Tibial artery (tissue), 4 donors: Measurements from ENCODE around the gene BTD.
"Not testable (repeated sequence)": the region's sequence is repeated elsewhere in the genome, so short reads cannot be mapped to it uniquely, and the experiment has no call there.

Experiments used
- DNase-seq, 2 donors: peaks; one replicate each; pipeline ENCODE4 v3.0.0-alpha.2; 2019
- H3K27ac ChIP-seq, 2 donors: fragments of 200-600 bp; sonication (generic) in 1 of 2; 1 replicate in 1 of 2; 2 replicates in 1 of 2; pipeline ENCODE4 v1.5.1; 2018 to 2019; ENCODE audit warnings: mild to moderate bottlenecking in 1 of 2
- H3K27me3 ChIP-seq, 2 donors: fragments of 200-600 bp; sonication (generic) in 1 of 2; one replicate each; pipeline versions ENCODE4 v1.5.1 to v1.6.0; 2016 to 2019
- H3K36me3 ChIP-seq, 3 donors: fragments of 200-600 bp; sonication (generic) in 2 of 3; one replicate each; pipeline ENCODE4 v1.5.1; 2016 to 2019; ENCODE audit warnings: mild to moderate bottlenecking in 2 of 3
- H3K4me1 ChIP-seq, 4 donors: fragments of 200-600 bp; sonication (generic) in 2 of 4; 1 replicate in 3 of 4; 2 replicates in 1 of 4; pipeline ENCODE4 v1.5.1; 2016 to 2019
- H3K4me3 ChIP-seq, 2 donors: fragments of 200-600 bp; sonication (generic) in 1 of 2; 1 replicate in 1 of 2; 2 replicates in 1 of 2; pipeline ENCODE4 v1.5.1; 2018 to 2019; ENCODE audit warnings: mild to moderate bottlenecking in 2 of 2
- H3K9me3 ChIP-seq, 3 donors: fragments of 200-600 bp; sonication (generic) in 1 of 3; one replicate each; pipeline ENCODE4 v1.5.1; 2016 to 2019
- CTCF ChIP-seq, 2 experiments: fragments of 200-600 bp in 1 of 2; fragments of 450-650 bp in 1 of 2; IDR thresholded peaks; one replicate each; pipeline ENCODE4 v1.5.1; 2017 to 2019; ENCODE audit warnings: antibody characterized with exemption in 2 of 2, mild to moderate bottlenecking in 1 of 2, moderate library complexity in 1 of 2
- intact Hi-C: fragments of 100-400 bp; cut with DNase I; formaldehyde crosslinking; loops from one replicate; pipeline ENCODE4 v1.15.0; 2023; ENCODE audit warnings: low total_unique reads

Gene BTD

GRCh38 chr3:15616053-15616452, 14.5 kb downstream of the BTD start:
- Histone ChIP-seq H3K9me3 (peaks cover 0 to 13% (median 12%) of the 10 kb centered on the region in 3 donors), H3K36me3 (peaks cover 0 to 17% (median 0%) of the 10 kb centered on the region in 3 donors), H3K27ac (no peak overlapping the region), H3K27me3 (no peaks in the 10 kb centered on the region), H3K4me1 (peaks cover 0 to 11% (median 0%) of the 10 kb centered on the region in 4 donors), H3K4me3 (no peak overlapping the region)
- intact Hi-C loops, result no loop called here
- DNase-seq, result no peak
- TF ChIP-seq CTCF (IDR thresholded peaks at IDR 0.05), result no peak

- intact Hi-C loops, H3K27ac ChIP-seq, H3K27me3 ChIP-seq, H3K4me1 ChIP-seq, DNase-seq, H3K4me3 ChIP-seq: not testable (repeated sequence)
- H3K9me3 ChIP-seq, result peaks cover 0 to 13% (median 12%) of the 10 kb centered on the region in 3 donors
- peaks cover 0 to 17% (median 0%) of the 10 kb centered on the region in 3 donors for H3K36me3 ChIP-seq
These were observed 18.3 kb downstream of the BTD start for GRCh38 chr3:15619659-15620464.

- peaks cover 0 to 17% (median 0%) of the 10 kb centered on the region in 3 donors for H3K36me3 ChIP-seq
- H3K4me1 ChIP-seq, result no peaks in the 10 kb centered on the region
- H3K4me3 ChIP-seq, result no peak overlapping the region
- no peak for TF ChIP-seq CTCF (IDR thresholded peaks at IDR 0.05)
- peaks cover 0 to 13% (median 12%) of the 10 kb centered on the region in 3 donors for H3K9me3 ChIP-seq
- no peaks in the 10 kb centered on the region for H3K27me3 ChIP-seq
- DNase-seq, result no peak
- H3K27ac ChIP-seq, result no peak overlapping the region
- intact Hi-C loops, result no loop called here
These were observed 22.2 kb downstream of the BTD start for GRCh38 chr3:15623535-15624440.

GRCh38 chr3:15628967-15629366, 27.4 kb downstream of the BTD start:
- Histone ChIP-seq H3K36me3 (no peaks in the 10 kb centered on the region), H3K27me3 (no peaks in the 10 kb centered on the region), H3K27ac (no peak overlapping the region), H3K4me3 (no peak overlapping the region), H3K4me1 (peaks cover 0 to 21% (median 3%) of the 10 kb centered on the region in 4 donors), H3K9me3 (no peaks in the 10 kb centered on the region)
- intact Hi-C loops, result no loop called here
- TF ChIP-seq CTCF (IDR thresholded peaks at IDR 0.05), result no peak
- DNase-seq, result no peak

GRCh38 chr3:15629860-15630597, 28.5 kb downstream of the BTD start:
- Histone ChIP-seq H3K36me3 (no peaks in the 10 kb centered on the region), H3K27ac (peak overlapping the region; percentile 23 to 42), H3K4me1 (peaks cover 0 to 31% (median 12%) of the 10 kb centered on the region in 4 donors), H3K4me3 (peak overlapping the region; percentile 26 to 31), H3K27me3 (no peaks in the 10 kb centered on the region), H3K9me3 (no peaks in the 10 kb centered on the region)
- DNase-seq, result peak in 1 of 2 donors; percentile 71
- TF ChIP-seq CTCF (IDR thresholded peaks at IDR 0.05), result peak; percentile 80 to 84
- intact Hi-C loops, result loop anchor here (2.0 to 10.0 kb wide), 2 partner anchors 183 to 615 kb away; no protein-coding TSS in a partner anchor
